Neutrophil (primary cell): ENCODE results near the gene SKAP1.

Experiments
- H3K27ac ChIP-seq: fragments of 200-600 bp; sonication (generic); 2 replicates; pipeline ENCODE4 v1.5.1; 2016; ENCODE audit warnings: mild to moderate bottlenecking, moderate library complexity
- H3K27me3 ChIP-seq: fragments of 200-600 bp; sonication (generic); 2 replicates; pipeline ENCODE4 v1.6.0; 2016; ENCODE audit warnings: mild to moderate bottlenecking
- H3K36me3 ChIP-seq: fragments of 200-600 bp; sonication (generic); 2 replicates; pipeline ENCODE4 v1.5.1; 2017
- H3K4me1 ChIP-seq, 2 experiments: fragments of 200-600 bp in 1 of 2; sonication (generic) in 1 of 2; 1 replicate in 1 of 2; 2 replicates in 1 of 2; pipeline versions ENCODE4 v1.5.1 to v1.6.1; 2013 to 2016; ENCODE audit warnings: low read depth in 1 of 2, low read length in 1 of 2, mild to moderate bottlenecking in 1 of 2, moderate library complexity in 1 of 2; ENCODE audit not compliant: control insufficient read depth in 1 of 2, insufficient read depth in 1 of 2
- H3K4me3 ChIP-seq, 2 experiments: fragments of 200-600 bp in 1 of 2; sonication (generic) in 1 of 2; 1 replicate in 1 of 2; 2 replicates in 1 of 2; pipeline ENCODE4 v1.5.1; 2013 to 2016; ENCODE audit warnings: low read depth in 1 of 2, low read length in 1 of 2, mild to moderate bottlenecking in 1 of 2, moderate library complexity in 1 of 2
- H3K9me3 ChIP-seq: fragments of 200-600 bp; sonication (generic); 2 replicates; pipeline ENCODE4 v1.5.1; 2016
- CTCF ChIP-seq: fragments of 200-600 bp; sonication (generic); IDR thresholded peaks from 2 replicates; pipeline ENCODE4 v1.5.1; 2016; ENCODE audit warnings: antibody characterized with exemption

The SKAP1 gene

GRCh38 chr17:48179071-48179945 is 250.7 kb downstream of the SKAP1 start:
- no peak overlapping the region for H3K4me3 ChIP-seq
- H3K4me1 ChIP-seq = no peaks in the 10 kb centered on the region
- no peaks in the 10 kb centered on the region for H3K9me3 ChIP-seq
- no peak overlapping the region for H3K27ac ChIP-seq
- no peak for TF ChIP-seq CTCF
- H3K36me3 ChIP-seq = no peaks in the 10 kb centered on the region
- H3K27me3 ChIP-seq = peaks cover 32% of the 10 kb centered on the region

DNA sequence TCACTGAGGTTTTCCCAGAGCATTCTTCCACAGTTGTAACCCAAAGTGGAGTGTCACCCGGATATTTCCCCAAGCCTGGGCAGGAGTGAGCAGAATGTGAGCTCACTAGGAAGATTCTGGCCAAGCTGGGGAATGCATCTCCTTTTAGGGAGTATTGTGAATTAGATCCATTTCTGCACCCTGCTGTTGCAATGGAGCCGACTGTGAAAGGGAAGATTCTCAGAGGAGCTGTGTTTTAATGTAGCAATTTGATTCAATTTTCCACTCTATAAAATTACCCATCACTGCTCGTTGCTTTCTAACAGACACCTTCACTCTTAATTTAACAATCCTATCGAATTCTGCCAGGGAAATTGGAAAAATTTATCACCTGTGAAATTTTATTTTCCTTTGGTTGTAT is 251.7 kb downstream of the SKAP1 start:
- no peaks in the 10 kb centered on the region for H3K36me3 ChIP-seq
- no peaks in the 10 kb centered on the region for H3K4me1 ChIP-seq
- H3K9me3 ChIP-seq = no peaks in the 10 kb centered on the region
- no peak overlapping the region for H3K27ac ChIP-seq
- no peak for TF ChIP-seq CTCF
- H3K27me3 ChIP-seq = peaks cover 26% of the 10 kb centered on the region
- H3K4me3 ChIP-seq = no peak overlapping the region

DNA sequence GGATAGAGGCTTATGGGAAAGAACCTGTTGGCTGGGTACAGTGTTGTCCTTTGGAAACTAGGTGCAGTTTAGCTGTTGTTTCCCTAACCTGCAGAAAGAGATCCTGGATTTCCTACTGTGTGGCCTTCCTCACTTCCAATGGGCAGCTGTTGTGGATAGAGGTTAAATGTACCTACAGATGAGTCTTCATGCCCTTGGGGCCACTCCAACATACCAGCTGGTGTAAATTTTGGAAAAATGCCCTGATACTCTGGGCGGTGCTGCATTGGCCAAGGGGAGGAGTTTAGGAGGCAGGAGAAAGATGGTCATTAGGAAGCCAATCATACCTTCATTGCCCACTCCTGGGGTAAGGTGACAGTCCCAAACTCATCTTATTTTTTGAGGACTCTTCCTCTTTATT is 252.2 kb downstream of the SKAP1 start:
- H3K9me3 ChIP-seq = no peaks in the 10 kb centered on the region
- H3K27ac ChIP-seq = no peak overlapping the region
- TF ChIP-seq CTCF = no peak
- H3K4me3 ChIP-seq = no peak overlapping the region
- no peaks in the 10 kb centered on the region for H3K36me3 ChIP-seq
- peaks cover 22% of the 10 kb centered on the region for H3K27me3 ChIP-seq
- no peaks in the 10 kb centered on the region for H3K4me1 ChIP-seq

GRCh38 chr17:48176471-48176855 is 253.6 kb downstream of the SKAP1 start:
- H3K27ac ChIP-seq = no peak overlapping the region
- no peak for TF ChIP-seq CTCF
- peaks cover 15% of the 10 kb centered on the region for H3K27me3 ChIP-seq

DNA sequence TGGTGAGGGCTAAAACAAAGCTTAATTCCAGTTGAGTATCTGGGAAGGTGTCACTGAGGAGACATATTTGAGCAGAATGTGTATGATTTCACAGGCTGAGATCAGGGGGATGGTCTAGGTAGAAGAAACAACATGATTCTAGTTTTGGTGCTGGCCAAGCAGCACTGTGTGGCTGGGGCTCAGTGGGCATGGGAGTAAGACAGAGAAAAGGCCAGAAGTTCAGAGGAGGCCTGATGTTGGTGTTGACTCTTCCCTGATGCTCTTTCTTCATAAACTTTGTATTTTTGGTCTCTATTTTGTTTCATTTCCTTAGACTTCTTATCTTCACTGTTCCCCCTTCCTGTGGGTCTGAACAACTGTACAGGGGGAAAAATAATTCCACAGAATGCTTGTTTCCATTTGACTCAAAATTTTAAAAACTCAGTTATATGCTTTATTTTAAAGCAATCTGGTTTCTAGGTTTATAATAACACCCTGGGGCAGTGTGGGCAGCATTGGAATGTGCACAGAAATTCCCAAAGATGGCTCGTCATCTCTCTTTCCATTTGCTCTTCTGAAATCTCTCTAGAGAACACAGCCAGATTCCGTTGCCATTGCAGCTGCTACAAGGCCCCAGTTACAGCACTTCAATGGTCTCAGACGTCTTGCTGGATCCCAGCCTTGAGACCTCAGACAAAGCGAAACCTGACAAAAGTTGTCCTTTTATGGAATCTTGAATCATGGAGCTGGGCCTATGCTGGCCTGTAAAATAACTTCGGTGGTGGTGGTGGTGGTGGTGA is 254.1 kb downstream of the SKAP1 start:
- Histone ChIP-seq H3K4me3 (no peak overlapping the region), H3K27ac (no peak overlapping the region), H3K36me3 (no peaks in the 10 kb centered on the region), H3K27me3 (peaks cover 15% of the 10 kb centered on the region), H3K9me3 (no peaks in the 10 kb centered on the region), H3K4me1 (no peaks in the 10 kb centered on the region)
- TF ChIP-seq CTCF = no peak

More at GRCh38 chr17:48176471-48176855, 253.6 kb downstream of the SKAP1 start:
- Histone ChIP-seq H3K36me3 (no peaks in the 10 kb centered on the region), H3K4me3 (no peak overlapping the region), H3K9me3 (no peaks in the 10 kb centered on the region), H3K4me1 (no peaks in the 10 kb centered on the region)
